ENCODE measurements around the gene RNF44.

DNA sequence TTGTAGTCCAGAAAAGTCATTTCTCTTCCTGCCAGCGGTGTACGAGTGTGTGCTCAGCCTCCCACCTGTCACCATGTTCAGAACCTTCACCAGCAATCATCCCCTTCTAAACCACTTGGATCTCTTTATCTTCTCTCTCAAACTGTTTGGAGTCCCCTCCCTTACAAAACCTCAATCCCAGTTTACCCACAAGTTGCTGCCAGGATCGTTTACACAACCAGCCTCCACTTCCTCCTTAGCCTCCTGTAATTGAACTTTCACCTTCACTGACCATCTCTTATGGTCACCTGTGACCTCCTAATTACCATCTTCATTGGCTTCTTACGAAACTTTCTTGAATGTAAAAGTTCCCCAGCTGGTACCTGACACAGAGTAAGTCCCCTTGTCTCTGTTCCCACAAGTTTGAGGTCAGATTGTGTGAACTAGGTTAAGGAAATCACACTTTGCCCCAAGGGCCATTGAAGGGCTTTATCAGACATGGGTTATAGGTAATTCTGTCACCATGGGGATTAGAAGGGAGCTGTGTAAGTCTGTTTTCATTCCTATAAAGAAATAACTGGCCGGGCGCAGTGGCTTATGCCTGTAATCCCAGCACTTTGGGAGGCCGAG, 20.0 kb downstream of the RNF44 start:
- TF ChIP-seq, protein P1, sequence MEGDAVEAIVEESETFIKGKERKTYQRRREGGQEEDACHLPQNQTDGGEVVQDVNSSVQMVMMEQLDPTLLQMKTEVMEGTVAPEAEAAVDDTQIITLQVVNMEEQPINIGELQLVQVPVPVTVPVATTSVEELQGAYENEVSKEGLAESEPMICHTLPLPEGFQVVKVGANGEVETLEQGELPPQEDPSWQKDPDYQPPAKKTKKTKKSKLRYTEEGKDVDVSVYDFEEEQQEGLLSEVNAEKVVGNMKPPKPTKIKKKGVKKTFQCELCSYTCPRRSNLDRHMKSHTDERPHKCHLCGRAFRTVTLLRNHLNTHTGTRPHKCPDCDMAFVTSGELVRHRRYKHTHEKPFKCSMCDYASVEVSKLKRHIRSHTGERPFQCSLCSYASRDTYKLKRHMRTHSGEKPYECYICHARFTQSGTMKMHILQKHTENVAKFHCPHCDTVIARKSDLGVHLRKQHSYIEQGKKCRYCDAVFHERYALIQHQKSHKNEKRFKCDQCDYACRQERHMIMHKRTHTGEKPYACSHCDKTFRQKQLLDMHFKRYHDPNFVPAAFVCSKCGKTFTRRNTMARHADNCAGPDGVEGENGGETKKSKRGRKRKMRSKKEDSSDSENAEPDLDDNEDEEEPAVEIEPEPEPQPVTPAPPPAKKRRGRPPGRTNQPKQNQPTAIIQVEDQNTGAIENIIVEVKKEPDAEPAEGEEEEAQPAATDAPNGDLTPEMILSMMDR (IDR thresholded peaks at IDR 0.05; ENCODE audit: insufficient read depth, low read length, poor library complexity, severe bottlenecking), result no peak
- no peak for TF ChIP-seq EZH2phosphoT487 (conservative IDR thresholded peaks at IDR 0.05; ENCODE audit: low read length)

Data from SU-DHL-6 (cell line).